GM21737 (cell line): ENCODE measurements around the gene SPIRE1.
"Not testable (repeated sequence)": the region's sequence is repeated elsewhere in the genome, so short reads cannot be mapped to it uniquely, and the experiment has no call there.

Experiments used
- ATAC-seq: cut with Tn5 transposase; IDR thresholded peaks from one replicate; pipeline ENCODE4 v1.9.1; 2021; ENCODE audit warnings: mild to moderate bottlenecking, moderate library complexity; ENCODE audit not compliant: unreplicated experiment

The SPIRE1 gene

GRCh38 chr18:12647773-12648172 lies 10.1 kb downstream of the SPIRE1 start:
- no peak for ATAC-seq

GRCh38 chr18:12645751-12646203 lies 12.1 kb downstream of the SPIRE1 start:
- ATAC-seq: no peak

- no peak for ATAC-seq
These were observed 12.7 kb downstream of the SPIRE1 start for GRCh38 chr18:12645254-12645653.

- not testable (repeated sequence) for ATAC-seq
These were observed 14.2 kb downstream of the SPIRE1 start for GRCh38 chr18:12643756-12644155.

GRCh38 chr18:12640881-12641200 lies 17.1 kb downstream of the SPIRE1 start:
- no peak for ATAC-seq

- no peak for ATAC-seq
These were observed 17.7 kb downstream of the SPIRE1 start for GRCh38 chr18:12639990-12640880.

GRCh38 chr18:12638644-12639124 lies 19.2 kb downstream of the SPIRE1 start:
- no peak for ATAC-seq

GRCh38 chr18:12637901-12638643 lies 19.8 kb downstream of the SPIRE1 start:
- no peak for ATAC-seq

- no peak for ATAC-seq
These were observed 20.5 kb downstream of the SPIRE1 start for GRCh38 chr18:12637393-12637792.

- ATAC-seq: no peak
These were observed 26.0 kb downstream of the SPIRE1 start for GRCh38 chr18:12631831-12632477.

GRCh38 chr18:12630136-12630535 lies 27.8 kb downstream of the SPIRE1 start:
- no peak for ATAC-seq

GRCh38 chr18:12628706-12629702 lies 28.9 kb downstream of the SPIRE1 start:
- no peak for ATAC-seq

- not testable (repeated sequence) for ATAC-seq
These were observed 30.7 kb downstream of the SPIRE1 start for GRCh38 chr18:12627199-12627598.

- no peak for ATAC-seq
These were observed 32.7 kb downstream of the SPIRE1 start for GRCh38 chr18:12625241-12625640.

GRCh38 chr18:12621742-12622306 lies 36.1 kb downstream of the SPIRE1 start:
- ATAC-seq: no peak

GRCh38 chr18:12615748-12616147 lies 42.2 kb downstream of the SPIRE1 start:
- ATAC-seq: no peak

GRCh38 chr18:12608301-12608700 lies 49.6 kb downstream of the SPIRE1 start:
- no peak for ATAC-seq

- ATAC-seq: no peak
These were observed 51.2 kb downstream of the SPIRE1 start for GRCh38 chr18:12606592-12607315.

- ATAC-seq: no peak
These were observed 53.4 kb downstream of the SPIRE1 start for GRCh38 chr18:12604445-12605007.
